ENCODE measurements around the gene C1QC. TPM values are rescaled to one million over a fixed set of nuclear protein-coding genes. Genes with fewer than 3 reads are reported as not detected.

Gene C1QC
- total and polyA plus RNA-seq, 2 of the 8 experiments (the other 6 are each of a cell fraction or from before 2014, with no cell fraction given): not detected

GRCh38 chr1:22694172-22694571, 50.7 kb downstream of the C1QC start:
- no peak overlapping the region for H4K8ac ChIP-seq (ENCODE audit: extremely low read depth, insufficient read depth, low read length)
- H2BK15ac ChIP-seq (ENCODE audit: low read length): no peak overlapping the region
- H3K23me2 ChIP-seq (ENCODE audit: low read depth, low read length): no peaks in the 10 kb centered on the region
- H4K5ac ChIP-seq (ENCODE audit: insufficient read length, low read depth, low read length): no peak overlapping the region
- no peak overlapping the region for H3K4ac ChIP-seq (replicated peaks; ENCODE audit: insufficient read length, low read depth, low read length)
- FAIRE-seq: no peak
- CTCF ChIA-PET (ENCODE audit: partially characterized antibody): interaction anchor here (1.1 to 2.2 kb wide), 2 partner anchors 9 to 11 kb away, joined by 4 to 7 read pairs; no protein-coding TSS in a partner anchor
- POLR2A ChIA-PET (ENCODE audit: partially characterized antibody): no interaction called here
- no peak overlapping the region for H3K4me2 ChIP-seq (ENCODE audit: insufficient read depth in 1 of 2, low read depth in 2 of 2, low read length in 2 of 2)
- no peak overlapping the region for H2BK12ac ChIP-seq (ENCODE audit: low read depth, low read length)
- no peak overlapping the region for H2AK5ac ChIP-seq (ENCODE audit: low read depth, low read length)
- no peaks in the 10 kb centered on the region for H3K9me3 ChIP-seq (ENCODE audit: insufficient read depth in 2 of 2, low read depth in 1 of 2, low read length in 1 of 2)
- no peaks in the 10 kb centered on the region for H3K27me3 ChIP-seq (replicated peaks in 1 of 4; ENCODE audit: control insufficient read depth in 3 of 4, extremely low read depth in 1 of 4, insufficient read depth in 3 of 4, low read length in 3 of 4)
- TF ChIP-seq HDAC6 (IDR thresholded peaks at IDR 0.05; ENCODE audit: low read depth, low read length): no peak
- no peak for TF ChIP-seq SIX5 (IDR thresholded peaks at IDR 0.05; ENCODE audit: low read depth, low read length)
- no peak for TF ChIP-seq TAF7 (optimal IDR thresholded peaks at IDR 0.05; ENCODE audit: borderline replicate concordance, low read depth, low read length)
- no peak for TF ChIP-seq TEAD4 (IDR thresholded peaks at IDR 0.05; ENCODE audit: low read depth, low read length)
- no peak overlapping the region for H3K27ac ChIP-seq (ENCODE audit: low read depth, low read length)
- H4K91ac ChIP-seq (replicated peaks; ENCODE audit: insufficient read length, low read length): no peak overlapping the region
- no peak overlapping the region for H2AFZ ChIP-seq (ENCODE audit: low read length)
- no peak overlapping the region for H3K56ac ChIP-seq (replicated peaks; ENCODE audit: insufficient read length, low read depth, low read length)
- WGBS, 2 experiments (ENCODE audit: extremely low coverage in 1 of 2, insufficient coverage in 1 of 2, insufficient read length in 1 of 2, insufficient replicate concordance in 2 of 2, low coverage in 1 of 2, low lambda C conversion rate in 2 of 2, missing lambda C conversion rate in 1 of 2): 89% methylated on average over 5 of the region's 5 CpGs; no CpG with 5 or more reads in 1 of the 2 experiments
- no peak overlapping the region for H3K9ac ChIP-seq (replicated peaks in 1 of 4; ENCODE audit: extremely low read depth in 1 of 4, low read depth in 3 of 4, low read length in 3 of 4)
- H4K20me1 ChIP-seq (replicated peaks in 1 of 2; ENCODE audit: control insufficient read depth in 1 of 2, insufficient read depth in 2 of 2, low read length in 2 of 2): no peaks in the 10 kb centered on the region
- H2BK5ac ChIP-seq (ENCODE audit: low read depth, low read length): no peak overlapping the region
- no peak overlapping the region for H3K18ac ChIP-seq (ENCODE audit: extremely low read depth, low read length)
- no peaks in the 10 kb centered on the region for H3K4me1 ChIP-seq (replicated peaks in 1 of 4; ENCODE audit: control insufficient read depth in 3 of 4, insufficient read depth in 4 of 4, low read length in 3 of 4)
- H3K4me3 ChIP-seq (ENCODE audit: extremely low read depth in 1 of 4, insufficient read depth in 2 of 4, low read depth in 3 of 4, low read length in 4 of 4): no peak overlapping the region
- no peak overlapping the region for H3K14ac ChIP-seq (ENCODE audit: insufficient read length)
- H3K36me3 ChIP-seq (ENCODE audit: control insufficient read depth in 2 of 4, insufficient read depth in 4 of 4, low read length in 3 of 4): no peaks in the 10 kb centered on the region
- no peaks in the 10 kb centered on the region for H3K79me2 ChIP-seq (ENCODE audit: control insufficient read depth in 1 of 2, insufficient read depth in 2 of 2, low read length in 2 of 2)
- no peak for DNase-seq (ENCODE audit: low read depth in 1 of 2, low spot score in 2 of 2)
- H2BK20ac ChIP-seq (ENCODE audit: low read length): no peak overlapping the region
- H3K23ac ChIP-seq (ENCODE audit: insufficient read length): no peak overlapping the region
- no peaks in the 10 kb centered on the region for H3K79me1 ChIP-seq (ENCODE audit: low read depth, low read length)
- H2BK120ac ChIP-seq (replicated peaks; ENCODE audit: low read depth, low read length): no peak overlapping the region

All from H1 (cell line).